HG03139 (cell line): ENCODE data around the gene INKA2.

ENCODE experiments used
- ATAC-seq: cut with Tn5 transposase; IDR thresholded peaks from one replicate; pipeline ENCODE4 v1.9.1; 2021; ENCODE audit not compliant: unreplicated experiment

Gene INKA2

DNA sequence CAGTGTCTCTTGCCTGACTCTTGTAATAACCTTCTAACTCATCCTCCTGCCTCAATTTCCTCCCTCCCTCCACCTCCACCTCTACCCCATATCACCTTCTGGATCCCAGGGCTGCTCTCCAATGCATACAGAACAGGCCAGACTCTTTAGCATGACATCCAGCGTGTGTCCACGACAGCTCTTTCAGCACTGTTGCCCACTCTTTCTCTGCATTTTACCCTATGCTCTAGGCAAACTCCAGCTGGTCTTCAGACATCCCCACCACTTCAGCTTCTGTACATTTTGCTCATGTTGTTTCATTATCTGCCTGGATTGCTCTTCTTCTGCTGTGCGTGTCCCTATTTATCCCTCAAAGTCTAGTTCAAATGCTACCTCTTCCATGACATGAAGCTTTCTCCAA lies 4.8 kb downstream of the INKA2 start:
- no peak for ATAC-seq

DNA sequence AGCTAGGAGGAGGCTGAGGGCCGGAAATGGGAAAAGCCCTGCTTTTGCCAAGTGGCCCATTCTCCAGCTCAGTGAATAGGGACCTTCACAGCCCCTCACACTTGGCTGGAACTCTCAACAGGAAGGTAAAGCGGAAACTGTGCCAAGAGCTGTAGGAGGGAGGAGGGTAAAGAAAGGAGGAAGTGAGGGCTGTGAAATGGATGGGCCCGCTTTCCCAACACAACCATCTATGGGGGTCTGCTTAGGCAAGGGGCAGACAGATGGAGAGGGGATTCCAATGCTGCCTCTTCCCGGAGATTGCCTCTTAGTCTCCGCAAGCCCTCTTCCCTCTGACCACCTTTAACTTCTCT lies 5.2 kb downstream of the INKA2 start:
- ATAC-seq, result no peak

DNA sequence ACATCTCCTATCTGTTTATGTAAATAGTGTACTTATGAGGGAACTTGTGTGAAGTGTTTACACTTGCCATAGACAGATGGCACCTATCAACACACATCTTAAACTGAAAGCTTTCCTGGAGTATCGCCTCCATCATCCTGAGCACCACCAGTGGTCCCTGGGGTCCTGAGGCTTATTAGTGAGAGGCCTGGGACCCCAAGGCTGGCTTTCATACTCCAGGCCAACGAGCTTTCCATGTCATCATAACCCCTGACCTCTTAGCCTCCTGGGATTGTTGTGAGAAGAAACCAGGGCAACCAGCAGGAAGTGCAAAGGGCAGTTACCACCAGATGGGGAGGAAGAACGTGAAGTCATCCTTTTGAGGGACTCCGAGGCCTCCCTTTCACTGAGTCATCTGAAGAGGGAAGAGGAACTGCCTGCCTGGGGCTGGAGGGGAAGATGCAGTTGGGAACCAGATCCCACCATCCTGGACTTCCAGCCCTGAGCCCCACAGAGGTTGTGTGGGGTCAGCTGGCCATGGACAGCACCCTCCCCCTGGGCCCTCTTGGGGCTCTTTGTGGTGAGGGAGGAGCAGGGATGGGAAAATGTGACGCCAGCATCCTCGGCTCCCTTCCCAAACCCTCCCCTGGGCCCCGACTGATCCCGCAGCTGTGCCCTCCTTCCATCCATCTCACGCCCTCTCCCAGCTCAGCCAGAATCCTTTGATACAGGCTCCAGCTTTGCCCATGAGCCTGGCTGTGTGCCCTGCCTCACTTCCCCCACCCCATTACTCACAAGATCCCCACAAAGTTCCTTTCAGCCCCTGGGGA lies 5.8 kb downstream of the INKA2 start:
- no peak for ATAC-seq

DNA sequence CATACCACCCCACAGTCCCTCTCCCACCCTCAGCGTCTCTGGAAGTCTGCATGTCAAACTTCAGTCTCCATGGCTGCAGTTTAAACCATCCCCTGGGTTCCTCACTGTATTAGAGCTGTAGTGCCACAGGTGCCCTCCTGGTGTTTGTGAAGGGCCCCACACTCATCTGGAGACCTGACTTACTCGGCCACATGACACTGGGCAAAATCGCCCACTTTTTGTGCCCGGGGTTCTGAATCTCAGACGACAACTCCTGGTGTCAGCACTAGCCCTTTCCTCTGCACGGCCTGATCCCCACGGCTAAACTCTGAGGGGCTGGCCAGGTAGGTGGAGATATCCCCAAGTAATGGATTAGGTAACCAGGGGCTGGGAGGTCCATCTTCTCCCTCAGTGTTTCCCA lies 6.5 kb downstream of the INKA2 start:
- no peak for ATAC-seq

DNA sequence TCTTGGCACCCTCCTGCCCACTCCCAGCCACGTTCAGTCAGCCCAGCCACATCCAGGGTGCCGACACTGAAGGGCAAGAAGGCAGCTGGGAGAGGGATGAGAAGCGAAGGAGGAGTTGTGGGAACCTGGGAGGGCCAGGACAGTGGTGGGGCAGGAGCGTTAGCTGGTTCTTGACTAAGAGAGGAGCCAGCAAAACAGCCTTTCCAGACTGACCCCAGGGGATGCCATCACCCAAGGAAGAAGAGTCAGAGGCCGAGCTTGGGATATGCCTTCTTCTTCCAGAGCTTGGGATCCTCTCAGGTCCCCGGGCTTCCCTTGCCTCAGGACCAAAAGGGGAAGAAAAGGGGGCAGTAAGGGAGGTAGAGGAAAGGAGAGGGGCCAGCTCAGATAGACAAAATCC lies 7.2 kb downstream of the INKA2 start:
- no peak for ATAC-seq

DNA sequence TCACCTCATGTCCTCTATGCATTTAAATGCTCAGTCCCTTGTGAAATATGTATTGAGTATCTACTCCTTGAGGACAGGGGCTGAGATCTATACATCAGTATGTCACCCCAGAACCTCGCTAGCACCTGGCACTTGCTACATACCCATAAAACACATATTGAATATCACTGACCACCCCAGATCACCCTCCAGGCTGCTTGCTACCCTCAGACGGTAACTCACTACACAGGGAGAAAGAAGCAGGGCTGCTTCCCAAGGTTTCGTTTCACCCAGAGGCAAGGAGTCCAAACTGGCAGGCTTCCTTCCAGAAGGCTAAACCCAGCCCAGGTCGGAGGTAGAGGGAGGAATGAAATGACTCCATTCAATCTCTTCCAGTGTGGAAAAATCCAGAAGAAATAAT lies 8.5 kb downstream of the INKA2 start:
- no peak for ATAC-seq

DNA sequence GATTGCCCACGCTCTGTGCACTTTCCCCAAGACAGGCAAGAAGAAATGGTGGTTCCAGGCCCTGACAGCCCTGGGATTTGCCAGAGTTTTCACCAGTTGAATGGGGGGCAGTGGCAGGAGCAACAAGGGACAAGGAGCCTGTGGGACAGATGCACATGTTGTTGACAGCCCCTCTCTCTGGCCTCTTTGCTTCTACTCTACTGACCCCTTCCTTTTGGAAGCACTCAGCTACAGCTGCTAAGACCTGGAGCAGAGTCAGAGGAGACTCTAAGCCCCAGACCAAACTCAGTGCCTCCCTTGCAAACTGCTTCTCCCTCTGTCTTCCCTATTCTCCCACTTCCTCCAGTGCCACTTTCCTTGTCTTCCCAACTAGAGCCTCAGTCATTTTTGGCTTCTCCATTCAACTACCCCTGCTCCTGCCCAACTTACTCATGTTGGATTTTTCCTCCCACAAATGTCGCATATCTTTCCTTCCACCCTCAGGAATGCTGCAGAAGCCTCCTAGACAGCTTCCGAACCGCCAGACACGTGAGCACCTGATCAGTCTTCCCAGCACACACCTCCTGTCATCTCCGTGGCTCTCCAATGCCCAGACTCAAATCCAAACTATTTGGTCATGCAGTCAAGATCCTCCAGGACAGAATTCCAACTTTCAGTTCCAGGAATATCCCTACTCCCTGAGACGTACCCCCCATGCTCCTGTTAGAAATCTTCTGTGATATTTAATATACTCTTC lies 9.1 kb downstream of the INKA2 start:
- no peak for ATAC-seq

DNA sequence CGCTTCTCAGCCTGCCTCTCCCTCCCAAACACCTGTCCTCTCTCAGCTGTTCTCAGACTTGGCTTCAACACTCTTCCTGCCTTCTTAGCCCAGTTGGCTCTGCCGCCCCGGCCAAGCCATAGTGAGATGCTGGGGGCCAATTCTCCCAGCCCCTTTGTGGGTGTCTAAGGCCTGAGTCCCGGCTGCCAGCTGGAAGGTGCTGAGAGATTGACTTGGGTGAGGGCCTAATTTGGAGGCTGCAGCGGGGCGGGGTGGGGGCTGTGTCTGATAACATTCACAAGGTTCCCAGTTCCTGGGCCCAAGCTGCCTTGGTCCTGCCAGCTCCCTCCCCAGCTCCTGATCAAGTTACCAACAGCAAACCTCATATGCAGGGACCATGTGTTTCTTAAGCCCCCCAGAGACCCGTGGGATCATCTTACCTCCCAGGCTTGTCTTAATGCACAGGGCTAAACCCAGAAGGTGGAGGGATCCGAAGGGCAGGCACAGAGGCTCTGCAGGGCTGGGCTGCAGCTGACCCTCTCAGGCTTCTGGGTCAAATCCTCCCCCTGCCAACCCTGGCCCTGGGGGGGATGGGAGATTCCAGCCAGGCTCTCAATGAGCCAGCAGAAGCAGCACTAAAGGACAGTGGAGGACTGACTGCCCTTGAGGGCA lies 9.8 kb downstream of the INKA2 start:
- no peak for ATAC-seq

DNA sequence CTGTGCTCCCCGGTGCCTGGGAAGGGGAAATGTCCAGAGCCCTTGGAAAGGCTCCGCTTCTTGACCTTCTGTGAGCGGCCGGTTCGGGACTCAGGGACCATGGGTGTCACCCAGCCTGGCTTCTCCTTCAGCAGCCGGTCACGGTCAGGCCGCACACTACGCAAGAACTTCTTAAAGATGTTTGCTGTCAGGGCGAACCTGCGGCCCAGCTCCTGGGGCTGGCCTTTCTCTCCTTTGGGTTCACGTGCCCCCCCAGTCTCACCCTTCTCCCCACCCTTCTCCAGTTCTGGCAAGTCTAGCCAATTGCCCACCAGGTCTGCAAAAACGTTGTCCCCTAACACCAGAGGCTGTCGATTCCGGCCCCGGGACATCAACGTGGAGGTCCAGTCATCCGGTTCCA lies 12.1 kb downstream of the INKA2 start:
- no peak for ATAC-seq

DNA sequence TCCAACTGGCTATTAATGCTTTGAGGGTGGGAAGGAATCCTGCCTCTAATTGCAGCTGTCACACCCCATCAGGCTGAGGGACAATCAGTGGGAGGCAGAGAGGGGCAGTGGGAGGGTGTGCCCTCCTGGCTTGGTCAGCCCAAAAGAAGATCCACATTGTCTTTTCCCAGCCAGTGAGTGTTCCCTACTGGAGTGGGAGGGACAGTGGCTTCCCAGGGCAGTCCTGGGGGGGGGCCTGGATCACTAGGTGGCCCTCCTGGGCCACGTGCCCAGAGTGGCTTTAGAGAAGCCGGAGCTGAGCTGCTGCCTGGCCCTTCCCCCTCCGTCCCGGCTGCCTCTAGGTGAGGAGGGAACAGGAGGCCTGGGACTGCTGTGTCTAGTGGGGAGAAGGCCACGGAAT lies 14.0 kb downstream of the INKA2 start:
- ATAC-seq, result no peak

DNA sequence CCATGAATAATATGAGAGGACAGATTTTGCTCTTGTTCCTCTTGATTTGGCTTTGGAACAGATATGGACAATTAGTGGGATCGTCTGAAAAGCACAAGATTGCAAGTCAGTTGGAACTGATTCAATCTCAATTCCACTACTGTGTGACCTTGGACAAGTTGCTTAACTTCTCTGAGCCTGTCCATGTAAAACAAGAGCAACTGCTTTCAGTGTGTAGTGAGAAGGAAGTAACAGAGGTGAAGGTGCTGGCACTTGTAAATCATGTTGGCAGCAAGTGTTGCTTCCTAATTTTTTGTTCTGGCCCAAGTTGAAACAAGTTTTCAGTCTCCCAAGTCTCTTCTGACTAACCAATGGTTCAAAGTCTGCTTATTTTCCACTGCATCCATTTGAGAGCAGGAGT lies 15.3 kb downstream of the INKA2 start:
- no peak for ATAC-seq

DNA sequence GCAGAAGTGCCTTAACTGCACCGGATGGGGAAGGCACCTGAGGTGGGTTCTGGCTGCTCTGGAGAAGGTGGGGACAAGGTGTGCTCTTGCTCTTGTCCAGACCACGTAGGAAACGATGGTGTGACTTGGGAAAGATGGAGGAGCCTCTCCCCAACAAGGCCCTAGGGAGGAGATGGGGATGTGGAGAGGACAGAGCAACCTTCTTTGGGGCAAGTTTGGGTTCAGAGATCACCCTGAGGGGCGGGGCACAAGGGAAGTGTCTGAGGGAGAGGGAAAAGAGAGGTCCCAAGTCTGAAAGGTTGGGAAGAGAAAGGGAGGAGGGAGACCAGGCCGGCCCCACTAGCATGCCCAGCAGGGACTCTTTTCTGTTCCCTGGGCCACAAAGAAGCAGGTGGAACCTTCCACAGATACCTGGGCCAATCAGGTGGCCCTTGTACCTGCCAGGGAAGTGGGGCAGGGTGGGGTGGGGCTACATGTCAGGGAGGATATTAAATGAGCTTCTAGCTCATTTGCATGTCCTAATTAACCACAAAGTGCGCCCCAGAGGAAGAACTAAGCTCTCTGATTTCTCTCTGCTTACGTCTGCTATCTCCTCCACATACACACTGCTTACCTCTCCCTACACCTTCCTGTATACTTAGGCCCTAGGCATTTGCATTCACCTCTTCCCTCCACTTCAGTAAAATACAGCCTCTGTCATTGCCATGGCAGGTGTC lies 15.9 kb downstream of the INKA2 start:
- ATAC-seq, result no peak

DNA sequence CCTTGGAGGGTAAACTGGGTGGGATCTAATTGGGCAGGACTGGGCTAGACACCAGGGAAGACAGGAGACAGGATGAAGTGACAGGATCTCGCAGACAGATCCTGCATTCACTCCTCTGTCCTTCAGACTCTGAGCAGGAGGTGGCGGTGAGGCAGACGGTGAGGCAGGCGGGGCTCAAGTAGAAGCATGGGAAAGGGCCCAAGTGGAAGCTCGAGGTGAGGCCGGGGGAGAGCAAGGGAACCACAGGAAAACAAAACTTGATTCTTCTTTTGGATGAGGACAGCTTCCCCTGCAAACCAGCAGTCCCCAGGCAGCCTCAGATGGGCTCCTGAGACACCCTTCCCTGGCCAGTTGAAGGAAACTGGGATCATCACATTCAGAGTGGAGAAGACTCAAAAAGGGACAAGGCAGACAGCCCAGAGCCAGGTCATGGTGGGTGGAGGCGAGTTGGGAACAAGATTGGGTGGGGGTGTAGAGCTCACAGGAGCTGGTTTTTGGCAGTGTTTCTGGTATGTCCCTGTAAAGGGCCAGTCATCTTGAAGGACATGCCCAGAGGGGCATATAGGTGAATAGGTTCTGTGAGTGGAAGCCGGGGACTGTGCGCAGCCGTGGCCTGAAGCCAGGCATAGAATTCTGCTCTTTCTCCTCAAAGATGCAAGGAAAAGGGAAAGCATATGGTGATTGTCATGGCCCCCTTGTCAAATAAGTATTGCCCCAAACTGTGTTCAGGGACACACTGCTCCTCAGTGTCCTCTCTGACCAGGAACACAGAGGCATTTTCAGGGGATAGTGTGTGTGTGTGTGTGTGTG lies 18.0 kb downstream of the INKA2 start:
- no peak for ATAC-seq

DNA sequence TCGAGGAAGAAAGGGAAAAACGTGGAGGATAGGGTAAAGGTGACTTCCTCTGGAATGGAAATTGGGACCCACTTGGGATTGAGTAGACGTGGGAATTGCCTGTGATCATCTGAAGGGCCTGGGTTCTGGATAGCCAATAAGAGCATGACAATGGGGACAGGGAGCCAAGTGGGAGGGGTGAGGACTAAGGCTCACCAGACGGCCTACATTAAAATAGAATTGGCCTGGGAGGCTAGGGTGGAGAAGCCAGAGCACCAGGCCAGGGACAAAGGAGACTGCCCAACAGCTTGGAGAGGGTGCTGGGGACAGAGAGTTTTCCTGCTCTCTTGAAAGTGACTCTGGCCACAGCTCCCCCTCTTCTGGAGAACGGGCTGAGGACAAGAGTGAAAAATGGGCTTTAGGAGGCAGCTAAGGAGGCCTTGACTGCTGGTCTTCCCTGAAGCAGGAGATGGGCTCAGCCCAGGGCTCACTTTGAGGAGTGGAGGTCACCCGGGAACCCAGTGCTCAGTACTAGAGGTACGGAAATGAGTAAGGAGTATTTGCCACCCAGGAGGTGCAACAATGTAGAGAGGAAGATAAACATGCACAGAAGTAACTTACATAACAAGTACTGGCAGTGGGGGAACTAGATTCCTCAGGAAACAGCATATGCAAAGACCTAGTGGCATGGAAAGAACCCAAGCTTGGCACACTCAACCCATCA lies 18.8 kb downstream of the INKA2 start:
- ATAC-seq, result no peak

DNA sequence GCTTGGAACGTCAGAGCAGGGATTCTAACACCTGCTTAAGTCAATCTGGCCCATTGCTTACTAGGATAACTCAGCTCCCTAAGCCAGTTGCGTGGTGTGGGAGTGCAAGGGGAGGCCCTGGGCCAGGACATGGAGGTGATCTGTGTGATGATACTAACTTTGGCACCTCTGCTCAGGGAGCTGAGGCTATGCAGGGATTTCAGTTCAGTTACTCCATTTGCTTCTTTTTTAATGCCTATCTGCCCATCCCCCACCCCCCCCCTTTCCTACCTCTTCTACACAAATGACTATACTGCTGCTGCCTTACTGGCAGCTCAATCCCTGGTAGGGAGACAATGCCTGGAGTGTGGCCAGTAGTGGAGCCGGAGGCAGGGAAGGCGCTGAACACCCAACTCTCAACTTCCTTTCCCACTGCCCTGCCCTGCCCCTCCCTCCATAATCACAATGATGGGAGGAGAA lies 19.5 kb downstream of the INKA2 start:
- no peak for ATAC-seq

DNA sequence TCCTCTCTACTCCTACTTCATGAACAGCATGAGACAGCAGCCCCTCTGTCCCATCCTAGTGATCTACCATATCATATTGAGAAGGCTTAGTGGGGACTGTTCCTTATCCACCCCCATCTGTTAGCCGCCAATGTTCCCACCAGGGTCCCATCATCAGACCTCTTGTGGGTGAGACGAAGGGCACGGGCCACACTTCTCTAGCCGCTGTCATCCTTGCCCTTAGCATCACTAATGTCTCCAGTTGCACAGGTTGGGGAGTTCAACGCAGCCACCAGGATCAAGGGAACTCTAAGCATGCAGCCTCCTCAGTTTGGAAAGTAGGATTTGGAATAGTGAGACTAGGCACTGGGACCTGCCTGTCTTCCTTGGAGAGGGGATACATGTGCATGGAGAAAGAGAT lies 20.1 kb downstream of the INKA2 start:
- no peak for ATAC-seq

DNA sequence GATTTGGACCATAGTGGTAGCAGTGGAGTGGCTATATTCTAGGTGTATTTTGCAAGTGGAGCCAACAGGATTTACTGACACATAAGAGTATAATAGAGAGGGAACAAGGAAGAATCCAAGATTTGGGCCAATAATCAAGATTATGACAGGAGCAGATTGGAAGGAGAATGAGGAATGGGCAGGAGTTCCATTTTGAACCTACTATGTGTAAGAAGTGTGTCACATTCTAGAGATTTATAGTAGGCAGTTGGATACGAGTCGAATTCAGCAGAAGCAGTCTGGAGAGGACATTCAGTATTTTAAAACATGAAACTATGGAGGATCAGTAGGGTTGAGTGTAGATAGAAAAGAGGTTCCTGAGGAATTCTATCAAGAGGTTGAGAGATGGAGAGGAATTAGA lies 21.7 kb downstream of the INKA2 start:
- ATAC-seq, result no peak

DNA sequence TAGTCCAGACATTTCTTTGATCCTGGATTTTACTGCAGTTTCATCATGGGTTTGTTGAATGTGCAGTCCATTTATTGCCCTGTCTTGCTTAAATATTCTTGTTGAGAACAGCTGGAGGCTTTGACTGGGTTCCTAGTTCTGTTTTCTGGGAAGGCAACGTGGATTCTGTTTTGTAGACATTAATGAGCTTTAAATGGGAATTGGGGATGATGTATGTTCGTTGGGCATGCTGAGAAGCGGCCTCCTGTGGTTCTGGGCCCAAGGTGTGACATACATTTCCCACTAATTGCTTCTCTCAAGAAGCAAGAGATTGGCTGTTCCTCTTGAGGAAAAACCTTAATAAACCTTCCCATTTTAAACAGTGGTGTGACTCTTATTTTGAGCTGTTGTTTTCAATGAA lies 22.9 kb downstream of the INKA2 start:
- ATAC-seq, result no peak

DNA sequence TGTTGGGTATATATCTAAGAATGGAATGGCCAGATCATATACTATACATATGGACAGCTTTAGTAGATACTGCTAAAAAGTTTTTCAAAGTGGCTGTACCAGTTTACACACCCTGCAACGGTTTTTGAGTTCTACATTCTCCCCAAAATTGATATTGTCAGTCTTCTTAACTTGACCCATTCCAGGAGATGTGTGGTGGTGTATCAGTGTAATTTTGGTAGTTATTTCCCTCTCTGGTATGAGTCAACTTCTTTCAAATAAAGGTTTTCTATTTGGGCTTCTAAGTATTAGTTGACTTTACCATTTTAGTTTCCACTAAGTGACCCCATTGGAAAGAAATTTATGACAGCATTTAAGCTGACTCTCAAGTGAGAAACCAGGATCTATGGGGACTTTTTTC lies 29.2 kb downstream of the INKA2 start:
- no peak for ATAC-seq

DNA sequence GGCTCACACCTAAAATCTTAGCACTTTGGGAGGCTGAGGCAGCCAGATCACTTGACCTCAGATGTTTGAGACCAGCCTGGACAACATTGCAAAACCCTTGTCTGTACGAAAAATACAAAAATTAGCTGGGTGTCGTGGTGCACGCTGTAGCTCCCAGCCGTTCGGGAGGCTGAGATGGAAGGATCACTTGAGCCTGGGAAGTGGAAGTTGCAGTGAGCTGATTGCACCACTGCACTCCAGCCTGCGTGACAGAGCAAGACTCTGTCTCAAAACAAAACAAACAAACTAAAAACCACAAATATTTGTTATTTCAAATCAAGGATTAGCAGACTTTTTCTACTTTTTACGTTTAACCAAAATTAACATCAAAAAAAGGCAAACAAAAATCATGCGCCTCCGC lies 31.3 kb downstream of the INKA2 start:
- no peak for ATAC-seq
